Measurements from ENCODE around the gene NTM. TPM values are rescaled to one million over a fixed set of nuclear protein-coding genes. Genes with fewer than 3 reads are reported as not detected.

The NTM gene
- total and polyA plus RNA-seq, 12 donors = 0.43 to 3.0 (median 1.3) TPM

DNA sequence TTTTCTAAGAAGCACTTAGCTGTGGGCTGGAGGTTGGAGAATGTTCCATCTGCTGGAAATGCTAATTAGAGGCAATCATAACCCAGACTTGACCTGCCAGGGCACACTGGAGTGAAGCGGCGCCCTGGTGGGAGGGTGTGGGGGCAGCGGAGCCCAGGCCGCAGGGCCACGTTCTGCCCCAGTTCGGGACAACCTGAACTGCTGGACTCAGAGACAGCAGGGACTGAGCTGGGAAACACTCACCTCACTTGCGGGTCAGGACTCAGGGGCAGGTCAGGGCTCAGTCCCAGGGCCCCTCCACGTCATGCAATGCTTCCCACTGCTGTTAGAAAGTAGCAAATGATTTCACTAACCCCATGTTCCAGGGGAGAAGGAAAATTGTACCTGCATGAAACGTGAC, 316.4 kb downstream of the NTM start:
- DNase-seq = no peak
- intact Hi-C loops (cut with DNase I) = no loop called here
- peaks cover 0 to 79% (median 44%) of the 10 kb centered on the region in 7 donors for H3K27me3 ChIP-seq

GRCh38 chr11:131687291-131688047, 317.1 kb downstream of the NTM start:
- ATAC-seq (no peak), DNase-seq (no peak)
- Histone ChIP-seq H3K4me1 (peaks cover 0 to 8% (median 6%) of the 10 kb centered on the region in 9 donors), H3K27me3 (peaks cover 0 to 78% (median 44%) of the 10 kb centered on the region in 7 donors), H3K36me3 (no peaks in the 10 kb centered on the region), H3K27ac (no peak overlapping the region), H3K4me3 (no peak overlapping the region), H3K9me3 (no peaks in the 10 kb centered on the region)
- TF ChIP-seq CTCF (IDR thresholded peaks at IDR 0.05) = no peak
- WGBS, 2 donors = 85% methylated on average over 30 of the region's 30 CpGs
- intact Hi-C loops (cut with DNase I) = no loop called here

More for the DNA sequence above, 316.4 kb downstream of the NTM start:
- no peaks in the 10 kb centered on the region for H3K36me3 ChIP-seq
- H3K4me1 ChIP-seq = peaks cover 0 to 8% (median 6%) of the 10 kb centered on the region in 9 donors
- no peaks in the 10 kb centered on the region for H3K9me3 ChIP-seq
- H3K27ac ChIP-seq = no peak overlapping the region
- no peak overlapping the region for H3K4me3 ChIP-seq
- no peak for ATAC-seq
- no peak for TF ChIP-seq CTCF (IDR thresholded peaks at IDR 0.05)
- WGBS, 2 donors = 94 to 96% methylated on average over 9 of the region's 9 CpGs

DNA sequence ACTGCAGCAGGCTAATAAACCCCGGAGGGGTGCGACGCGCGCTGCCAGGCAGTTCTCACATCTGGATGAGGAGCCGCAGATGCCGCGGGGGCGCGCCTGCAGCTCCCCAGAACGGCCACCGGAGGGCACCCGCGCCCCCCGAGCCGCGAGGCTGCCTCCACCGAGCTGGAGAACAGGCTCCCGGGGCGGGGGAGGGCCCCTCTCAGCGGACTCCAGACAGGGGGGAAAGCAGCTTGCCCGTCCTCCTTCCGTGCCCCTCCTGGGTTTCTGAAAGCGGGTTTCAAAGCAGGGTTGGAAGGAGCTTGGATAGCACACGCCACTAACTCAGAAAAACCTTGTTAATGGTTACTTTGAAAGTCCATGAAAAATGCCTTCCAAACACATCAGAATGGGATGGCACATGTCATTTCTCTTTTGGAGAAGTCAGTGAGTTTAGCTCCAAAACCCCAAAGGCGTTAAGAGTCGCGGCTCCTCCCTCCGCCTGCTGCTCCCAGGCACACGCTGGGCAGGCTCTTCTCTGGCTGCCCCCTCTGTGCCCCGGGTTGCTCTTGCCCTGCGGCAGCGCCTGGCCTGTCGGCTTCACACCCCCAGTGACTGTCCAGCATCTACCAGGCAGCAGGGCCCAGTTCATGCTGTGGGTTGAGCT, 317.8 kb downstream of the NTM start:
- Histone ChIP-seq H3K27me3 (peaks cover 0 to 73% (median 44%) of the 10 kb centered on the region in 7 donors), H3K4me1 (peaks cover 0 to 8% (median 6%) of the 10 kb centered on the region in 9 donors)
- peak; percentile 14 to 58 for DNase-seq

More for the DNA sequence above, 317.8 kb downstream of the NTM start:
- intact Hi-C loops (cut with DNase I) = no loop called here
- H3K9me3 ChIP-seq = no peaks in the 10 kb centered on the region
- ATAC-seq = peak in 7 of 8 donors; percentile 46 to 76 (median 61)
- peak overlapping the region in 2 of 10 donors; percentile 8 to 15 for H3K4me3 ChIP-seq
- H3K36me3 ChIP-seq = no peaks in the 10 kb centered on the region
- no peak overlapping the region for H3K27ac ChIP-seq
- 14 to 19% methylated on average over 34 of the region's 34 CpGs for WGBS, 2 donors
- TF ChIP-seq CTCF (IDR thresholded peaks at IDR 0.05) = peak; percentile 58 to 86 (median 81)
